BE2C (cell line): Measurements from ENCODE around the gene TMEM72.

ENCODE experiments used
- DNase-seq: peaks from one replicate; pipeline ENCODE4 v3.0.0-alpha.2; 2020
- H3K27me3 ChIP-seq: fragments of 250-450 bp; sonication (Bioruptor Pico); 2 replicates; pipeline ENCODE4 v1.5.1; 2020; ENCODE audit warnings: mild to moderate bottlenecking
- H3K36me3 ChIP-seq: fragments of 250-450 bp; sonication (Bioruptor Pico); 2 replicates; pipeline ENCODE4 v1.5.1; 2020; ENCODE audit warnings: mild to moderate bottlenecking
- H3K4me1 ChIP-seq: fragments of 250-450 bp; sonication (Bioruptor Pico); 2 replicates; pipeline ENCODE4 v1.5.1; 2020
- H3K4me3 ChIP-seq: 2 replicates; pipeline ENCODE4 v1.5.1; 2011; ENCODE audit warnings: low read depth, low read length
- H3K9me3 ChIP-seq: fragments of 250-450 bp; sonication (Bioruptor Pico); 2 replicates; pipeline ENCODE4 v1.5.1; 2020
- TF ChIP-seq, protein P1 (sequence below): IDR thresholded peaks from 2 replicates; pipeline ENCODE4 v1.5.1; 2012; ENCODE audit warnings: mild to moderate bottlenecking, low read depth, low read length

The TMEM72 gene

DNA sequence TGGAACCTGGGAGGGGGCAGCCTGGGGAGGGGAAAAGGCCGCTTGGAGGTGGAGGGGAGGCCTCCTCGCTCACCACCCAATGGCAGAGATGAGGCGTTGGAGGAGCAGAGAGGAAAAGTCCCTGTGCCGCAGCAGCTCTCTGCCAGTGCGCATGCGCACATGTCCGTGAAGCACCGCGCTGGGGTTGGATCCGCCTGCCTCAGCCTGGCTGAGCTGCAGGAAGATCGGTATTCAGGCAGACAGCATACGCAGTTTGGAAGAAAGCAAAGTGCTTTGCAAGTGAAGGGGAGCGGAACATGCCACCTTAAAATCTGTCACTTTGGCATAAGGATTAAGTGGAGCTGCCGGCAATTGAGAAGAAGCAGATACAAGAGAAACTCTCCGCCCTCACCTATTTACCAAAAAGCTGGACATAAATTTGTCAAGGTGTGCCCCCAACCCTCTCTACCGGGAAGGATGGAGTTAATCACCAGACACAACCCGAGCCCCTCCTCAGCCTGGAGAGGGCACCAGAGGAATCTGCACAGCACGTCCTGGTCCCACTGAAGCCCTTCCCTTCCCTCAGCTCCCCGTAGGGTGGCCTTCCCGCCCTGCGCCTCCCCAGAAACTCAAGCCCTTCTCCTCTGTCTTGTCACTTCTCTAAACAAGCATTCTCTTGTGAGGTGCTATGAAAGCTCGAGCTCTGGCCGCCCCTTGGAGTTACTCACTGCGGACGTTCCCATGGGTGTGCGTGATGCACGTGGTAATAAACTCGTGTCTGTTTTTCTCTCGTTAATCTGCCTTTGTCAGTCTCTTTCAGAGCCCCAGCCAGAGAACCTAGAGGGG lies 32.2 kb upstream of the TMEM72 start:
- H3K27me3 ChIP-seq: no peaks in the 10 kb centered on the region
- peak; percentile 83 for DNase-seq
- H3K4me3 ChIP-seq: peak overlapping the region; percentile 52
- H3K4me1 ChIP-seq: no peaks in the 10 kb centered on the region
- H3K36me3 ChIP-seq: no peaks in the 10 kb centered on the region
- TF ChIP-seq, protein P1, sequence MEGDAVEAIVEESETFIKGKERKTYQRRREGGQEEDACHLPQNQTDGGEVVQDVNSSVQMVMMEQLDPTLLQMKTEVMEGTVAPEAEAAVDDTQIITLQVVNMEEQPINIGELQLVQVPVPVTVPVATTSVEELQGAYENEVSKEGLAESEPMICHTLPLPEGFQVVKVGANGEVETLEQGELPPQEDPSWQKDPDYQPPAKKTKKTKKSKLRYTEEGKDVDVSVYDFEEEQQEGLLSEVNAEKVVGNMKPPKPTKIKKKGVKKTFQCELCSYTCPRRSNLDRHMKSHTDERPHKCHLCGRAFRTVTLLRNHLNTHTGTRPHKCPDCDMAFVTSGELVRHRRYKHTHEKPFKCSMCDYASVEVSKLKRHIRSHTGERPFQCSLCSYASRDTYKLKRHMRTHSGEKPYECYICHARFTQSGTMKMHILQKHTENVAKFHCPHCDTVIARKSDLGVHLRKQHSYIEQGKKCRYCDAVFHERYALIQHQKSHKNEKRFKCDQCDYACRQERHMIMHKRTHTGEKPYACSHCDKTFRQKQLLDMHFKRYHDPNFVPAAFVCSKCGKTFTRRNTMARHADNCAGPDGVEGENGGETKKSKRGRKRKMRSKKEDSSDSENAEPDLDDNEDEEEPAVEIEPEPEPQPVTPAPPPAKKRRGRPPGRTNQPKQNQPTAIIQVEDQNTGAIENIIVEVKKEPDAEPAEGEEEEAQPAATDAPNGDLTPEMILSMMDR: no peak; the same call in 1 of the 2 replicates
- no peaks in the 10 kb centered on the region for H3K9me3 ChIP-seq

DNA sequence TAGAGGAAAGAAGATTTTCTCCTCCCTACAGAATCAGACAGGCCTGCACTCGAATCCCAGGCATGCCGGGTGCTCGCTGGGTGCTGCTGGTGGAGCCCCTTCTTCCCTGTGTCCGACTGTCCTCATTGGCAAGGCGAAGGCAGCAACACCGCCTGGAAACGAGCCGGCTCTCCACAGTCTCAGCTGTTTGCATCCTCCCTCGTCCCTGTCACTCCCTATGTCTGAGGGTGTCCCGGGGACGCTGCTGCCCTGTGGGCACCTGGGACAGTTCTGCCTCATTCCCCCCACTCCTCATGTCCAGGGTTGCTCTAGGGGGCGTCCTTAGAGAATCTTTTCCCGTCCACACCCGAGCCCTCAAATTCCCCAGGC lies 31.6 kb upstream of the TMEM72 start:
- Histone ChIP-seq H3K27me3 (no peaks in the 10 kb centered on the region), H3K9me3 (no peaks in the 10 kb centered on the region), H3K4me1 (no peaks in the 10 kb centered on the region), H3K4me3 (no peak overlapping the region), H3K36me3 (no peaks in the 10 kb centered on the region)
- TF ChIP-seq, protein P1: no peak
- no peak for DNase-seq

DNA sequence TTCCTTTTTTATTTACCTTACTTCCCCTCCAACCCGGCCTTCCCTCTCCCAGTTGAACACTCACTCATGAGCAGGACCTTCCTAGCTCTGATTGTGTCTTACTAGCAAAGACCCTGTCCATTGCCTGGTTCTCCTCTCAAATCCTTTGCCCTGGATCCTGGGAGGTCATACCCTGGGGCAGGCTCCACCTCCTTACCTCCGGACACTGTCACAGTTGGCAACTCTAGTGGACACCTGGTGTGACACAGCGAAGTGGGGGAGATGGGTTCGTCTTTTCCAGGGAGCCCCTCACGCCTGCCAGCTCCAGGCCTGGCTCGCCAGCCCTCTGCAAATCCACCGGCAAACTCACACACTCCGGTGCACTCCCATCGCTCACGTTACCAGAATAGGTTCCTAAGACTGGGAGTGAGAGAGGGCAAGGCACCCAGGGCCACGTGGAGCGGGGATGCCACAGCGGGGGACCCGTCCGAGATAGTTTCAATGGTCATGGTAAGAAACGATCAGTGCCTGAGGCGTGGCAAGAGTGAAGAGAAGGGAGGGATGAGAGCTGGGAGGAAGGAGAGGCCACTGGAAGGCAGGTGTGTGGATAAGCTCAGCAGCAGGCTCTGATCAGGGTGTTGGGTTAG lies 30.9 kb upstream of the TMEM72 start:
- H3K4me3 ChIP-seq: no peak overlapping the region
- H3K9me3 ChIP-seq: no peaks in the 10 kb centered on the region
- DNase-seq: no peak
- H3K27me3 ChIP-seq: no peaks in the 10 kb centered on the region
- no peaks in the 10 kb centered on the region for H3K4me1 ChIP-seq
- TF ChIP-seq, protein P1: no peak
- no peaks in the 10 kb centered on the region for H3K36me3 ChIP-seq

DNA sequence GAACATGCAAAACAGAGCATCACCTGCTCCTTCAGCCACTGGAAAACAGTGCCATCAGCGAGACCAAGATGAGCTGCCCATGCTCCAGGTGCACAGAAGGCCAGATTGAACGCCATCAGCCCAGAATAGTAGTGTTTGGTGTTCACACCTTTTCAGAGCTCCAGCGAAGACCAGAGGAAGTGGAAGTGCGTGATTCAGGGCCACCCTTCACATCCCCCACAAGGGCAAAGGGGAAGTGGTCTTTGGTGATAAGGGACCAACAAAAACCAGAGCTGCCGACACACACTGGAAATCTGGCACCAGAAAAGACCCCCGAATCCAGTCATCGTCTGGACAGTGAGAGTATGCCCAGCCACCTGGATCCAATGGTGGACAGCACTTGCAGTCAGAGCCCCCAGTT lies 29.5 kb upstream of the TMEM72 start:
- no peak overlapping the region for H3K4me3 ChIP-seq
- no peaks in the 10 kb centered on the region for H3K36me3 ChIP-seq
- no peak for DNase-seq
- H3K4me1 ChIP-seq: no peaks in the 10 kb centered on the region
- H3K27me3 ChIP-seq: no peaks in the 10 kb centered on the region
- no peaks in the 10 kb centered on the region for H3K9me3 ChIP-seq
- TF ChIP-seq, protein P1: no peak

DNA sequence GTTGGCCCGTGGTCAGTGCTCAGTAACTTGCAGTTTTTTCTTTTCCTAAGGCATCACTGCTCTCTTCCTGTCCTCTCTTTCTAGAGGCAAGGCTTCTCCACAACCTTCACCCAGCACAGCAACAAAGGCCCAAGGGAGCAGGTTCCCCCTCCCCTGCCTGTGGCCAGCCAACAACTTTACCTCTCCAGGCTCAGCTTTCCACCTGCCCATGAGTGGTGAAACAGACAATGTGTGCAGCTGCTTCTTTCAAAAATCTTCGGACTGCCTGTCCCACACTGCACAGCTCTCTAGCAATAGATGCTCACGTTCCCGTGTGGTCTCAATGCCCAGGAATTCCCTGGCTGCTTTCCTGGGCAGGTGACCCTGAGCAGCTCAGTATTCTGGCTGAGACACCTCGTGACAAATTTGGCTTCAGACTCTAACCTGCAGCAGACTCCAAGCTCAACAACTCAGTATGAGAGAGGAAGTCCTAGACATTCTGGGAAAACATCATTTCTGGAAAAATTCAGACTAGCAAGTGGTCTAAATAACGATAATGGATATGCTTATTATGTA lies 28.9 kb upstream of the TMEM72 start:
- TF ChIP-seq, protein P1: no peak
- H3K36me3 ChIP-seq: no peaks in the 10 kb centered on the region
- DNase-seq: no peak

More for the DNA sequence above, 28.9 kb upstream of the TMEM72 start:
- no peaks in the 10 kb centered on the region for H3K9me3 ChIP-seq
- H3K4me3 ChIP-seq: no peak overlapping the region
- no peaks in the 10 kb centered on the region for H3K4me1 ChIP-seq
- no peaks in the 10 kb centered on the region for H3K27me3 ChIP-seq
